DND-41 (cell line): ENCODE measurements around the gene FHAD1.

ENCODE experiments used
- ATAC-seq: fragments of 200-7000 bp; cut with Tn5 transposase; 3 replicates; pipeline ENCODE4 v1.9.1; 2021; ENCODE audit warnings: low read depth; ENCODE audit not compliant: insufficient read depth
- DNase-seq: peaks from one replicate; pipeline ENCODE4 v3.0.0-alpha.2; 2020
- H2AFZ ChIP-seq: 2 replicates; pipeline ENCODE4 v1.6.0; 2012; ENCODE audit warnings: low read depth, low read length
- H3K27ac ChIP-seq: 2 replicates; pipeline ENCODE4 v1.5.1; 2012; ENCODE audit warnings: low read length, inconsistent platforms
- H3K27me3 ChIP-seq: fragments of 200-600 bp; sonication (generic); 2 replicates; pipeline ENCODE4 v1.6.0; 2012; ENCODE audit warnings: low read length, mild to moderate bottlenecking, inconsistent platforms; ENCODE audit not compliant: insufficient read depth, poor library complexity
- H3K36me3 ChIP-seq: 2 replicates; pipeline ENCODE4 v1.5.1; 2012; ENCODE audit warnings: low read length, inconsistent platforms; ENCODE audit not compliant: insufficient read depth
- H3K4me1 ChIP-seq: 2 replicates; pipeline ENCODE4 v1.5.1; 2012; ENCODE audit warnings: mild to moderate bottlenecking, low read length; ENCODE audit not compliant: insufficient read depth
- H3K4me2 ChIP-seq: 2 replicates; pipeline ENCODE4 v1.6.0; 2012; ENCODE audit warnings: mild to moderate bottlenecking, moderate library complexity, low read length, inconsistent platforms; ENCODE audit not compliant: insufficient read depth
- H3K4me3 ChIP-seq, 2 experiments: fragments of 200-600 bp in 1 of 2; shearing (Covaris generic) in 1 of 2; 2 replicates each; pipeline ENCODE4 v1.5.1; 2012 to 2016; ENCODE audit warnings: inconsistent platforms in 2 of 2, low read length in 2 of 2, mild to moderate bottlenecking in 2 of 2, low read depth in 1 of 2, moderate library complexity in 1 of 2
- H3K79me2 ChIP-seq: 2 replicates; pipeline ENCODE4 v1.6.0; 2012; ENCODE audit warnings: low read length, inconsistent platforms; ENCODE audit not compliant: insufficient read depth
- H3K9ac ChIP-seq: 2 replicates; pipeline ENCODE4 v1.6.0; 2012; ENCODE audit warnings: low read depth, mild to moderate bottlenecking, inconsistent platforms, low read length, moderate library complexity
- H3K9me3 ChIP-seq: 2 replicates; pipeline ENCODE4 v1.5.1; 2012; ENCODE audit warnings: low read length, moderate library complexity, mild to moderate bottlenecking, inconsistent platforms; ENCODE audit not compliant: insufficient read depth, severe bottlenecking
- H4K20me1 ChIP-seq: 2 replicates; pipeline ENCODE4 v1.6.0; 2012; ENCODE audit warnings: low read length; ENCODE audit not compliant: insufficient read depth
- EZH2 ChIP-seq: IDR thresholded peaks from 3 replicates; pipeline ENCODE4 v1.6.1; 2012; ENCODE audit warnings: borderline replicate concordance, low read depth, mild to moderate bottlenecking, moderate library complexity, low read length, inconsistent platforms; ENCODE audit not compliant: severe bottlenecking
- TF ChIP-seq, protein P1 (sequence below): IDR thresholded peaks from 2 replicates; pipeline ENCODE4 v1.5.1; 2012; ENCODE audit warnings: borderline replicate concordance, low read length, moderate library complexity, mild to moderate bottlenecking; ENCODE audit not compliant: poor library complexity, severe bottlenecking; ENCODE audit errors: extremely low read depth

Gene FHAD1

DNA sequence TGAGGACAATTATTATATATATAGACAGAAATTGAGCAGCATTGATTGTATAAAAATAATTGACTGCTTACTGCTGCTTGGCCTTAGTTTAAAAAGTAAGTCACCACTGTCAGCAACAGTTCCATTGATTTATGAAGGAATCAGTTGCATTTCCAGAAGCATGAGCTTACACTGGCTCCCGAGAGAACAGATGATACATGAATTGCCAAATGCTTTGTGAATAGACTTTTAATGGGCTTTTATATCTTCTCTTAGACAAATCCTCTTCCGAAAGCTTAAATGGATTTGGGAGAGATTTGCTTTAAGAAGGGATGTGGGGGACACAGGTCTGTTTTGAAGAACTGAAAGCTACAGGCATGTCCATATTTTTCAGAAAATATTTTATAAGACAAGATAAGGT is 7.5 kb downstream of the FHAD1 start:
- no peak overlapping the region for H3K27ac ChIP-seq
- peaks cover 2% of the 10 kb centered on the region; the same call in 1 of the 2 replicates for H3K4me1 ChIP-seq
- no peaks in the 10 kb centered on the region for H3K36me3 ChIP-seq
- peaks cover 17% of the 10 kb centered on the region for H3K27me3 ChIP-seq
- H3K4me2 ChIP-seq = no peak overlapping the region
- no peak for TF ChIP-seq EZH2
- TF ChIP-seq, protein P1, sequence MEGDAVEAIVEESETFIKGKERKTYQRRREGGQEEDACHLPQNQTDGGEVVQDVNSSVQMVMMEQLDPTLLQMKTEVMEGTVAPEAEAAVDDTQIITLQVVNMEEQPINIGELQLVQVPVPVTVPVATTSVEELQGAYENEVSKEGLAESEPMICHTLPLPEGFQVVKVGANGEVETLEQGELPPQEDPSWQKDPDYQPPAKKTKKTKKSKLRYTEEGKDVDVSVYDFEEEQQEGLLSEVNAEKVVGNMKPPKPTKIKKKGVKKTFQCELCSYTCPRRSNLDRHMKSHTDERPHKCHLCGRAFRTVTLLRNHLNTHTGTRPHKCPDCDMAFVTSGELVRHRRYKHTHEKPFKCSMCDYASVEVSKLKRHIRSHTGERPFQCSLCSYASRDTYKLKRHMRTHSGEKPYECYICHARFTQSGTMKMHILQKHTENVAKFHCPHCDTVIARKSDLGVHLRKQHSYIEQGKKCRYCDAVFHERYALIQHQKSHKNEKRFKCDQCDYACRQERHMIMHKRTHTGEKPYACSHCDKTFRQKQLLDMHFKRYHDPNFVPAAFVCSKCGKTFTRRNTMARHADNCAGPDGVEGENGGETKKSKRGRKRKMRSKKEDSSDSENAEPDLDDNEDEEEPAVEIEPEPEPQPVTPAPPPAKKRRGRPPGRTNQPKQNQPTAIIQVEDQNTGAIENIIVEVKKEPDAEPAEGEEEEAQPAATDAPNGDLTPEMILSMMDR = no peak
- H4K20me1 ChIP-seq = peaks cover 5% of the 10 kb centered on the region
- DNase-seq (no peak), ATAC-seq (no peak)
- no peaks in the 10 kb centered on the region for H3K9me3 ChIP-seq
- no peaks in the 10 kb centered on the region for H3K79me2 ChIP-seq
- no peak overlapping the region for H3K4me3 ChIP-seq
- no peak overlapping the region for H3K9ac ChIP-seq
- no peak overlapping the region for H2AFZ ChIP-seq

DNA sequence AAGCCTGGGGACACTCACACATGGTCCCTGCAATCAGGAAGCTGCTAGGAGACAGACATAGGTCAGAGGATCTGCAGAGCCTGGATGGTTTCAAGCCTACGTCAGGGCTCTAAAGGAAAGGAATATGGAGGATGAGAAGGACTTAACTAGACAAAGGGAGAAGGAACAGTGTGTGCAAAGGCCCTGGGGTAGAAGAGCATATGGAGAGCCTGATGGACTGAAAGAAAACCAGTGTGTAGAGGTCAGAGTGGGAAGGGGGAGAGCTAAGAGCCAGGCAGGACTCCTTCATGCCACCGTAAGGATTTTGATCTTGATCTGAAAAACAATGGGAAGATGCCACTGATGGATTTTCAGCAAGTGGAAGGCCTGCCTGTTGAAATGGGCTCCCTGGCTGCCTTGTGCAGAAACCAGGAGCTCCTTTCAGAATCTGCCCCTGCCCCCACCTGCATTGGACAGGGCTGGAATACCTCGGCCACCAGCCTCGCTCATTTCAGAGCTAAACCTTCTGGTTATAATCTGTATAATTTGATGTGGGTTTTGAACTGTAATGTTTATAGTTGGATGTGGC is 8.6 kb downstream of the FHAD1 start:
- H3K9me3 ChIP-seq = no peaks in the 10 kb centered on the region
- no peak overlapping the region for H2AFZ ChIP-seq
- H3K27me3 ChIP-seq = peaks cover 14% of the 10 kb centered on the region
- DNase-seq = no peak
- peaks cover 5% of the 10 kb centered on the region for H4K20me1 ChIP-seq
- H3K4me2 ChIP-seq = no peak overlapping the region
- ATAC-seq = no peak
- no peak overlapping the region for H3K9ac ChIP-seq
- no peak overlapping the region for H3K27ac ChIP-seq
- TF ChIP-seq, protein P1 = no peak
- TF ChIP-seq EZH2 = no peak
- no peak overlapping the region for H3K4me3 ChIP-seq
- H3K36me3 ChIP-seq = no peaks in the 10 kb centered on the region
- H3K4me1 ChIP-seq = no peaks in the 10 kb centered on the region
- no peaks in the 10 kb centered on the region for H3K79me2 ChIP-seq

DNA sequence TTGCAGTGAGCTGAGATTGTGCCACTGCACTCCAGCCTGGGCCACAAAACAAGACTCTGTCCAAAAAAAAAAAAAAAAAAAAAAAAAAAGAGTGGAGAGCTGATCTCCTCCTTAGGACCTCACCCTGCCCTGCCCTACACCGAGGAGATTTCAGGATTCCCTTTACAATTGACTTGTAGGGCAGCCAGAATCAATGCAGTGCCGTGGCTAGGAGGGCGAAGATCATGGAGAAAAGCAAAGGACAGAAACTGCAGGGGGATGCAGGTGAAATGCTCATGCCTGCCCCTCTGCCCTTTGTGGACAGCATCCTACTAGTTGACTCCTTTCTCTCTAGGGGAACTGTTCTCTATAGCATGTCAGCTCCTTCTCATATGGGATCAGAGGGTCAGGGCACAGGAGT is 9.6 kb downstream of the FHAD1 start:
- Histone ChIP-seq H3K27me3 (peaks cover 11% of the 10 kb centered on the region), H3K4me2 (no peak overlapping the region), H4K20me1 (peaks cover 5% of the 10 kb centered on the region), H3K9ac (no peak overlapping the region), H3K79me2 (no peaks in the 10 kb centered on the region), H2AFZ (no peak overlapping the region), H3K27ac (no peak overlapping the region), H3K9me3 (no peaks in the 10 kb centered on the region), H3K4me1 (no peaks in the 10 kb centered on the region), H3K4me3 (no peak overlapping the region), H3K36me3 (no peaks in the 10 kb centered on the region)
- TF ChIP-seq, protein P1 = no peak
- TF ChIP-seq EZH2 = no peak
- DNase-seq (no peak), ATAC-seq (no peak)
